ENCODE measurements around the gene TLCD2. TPM values are rescaled to one million over a fixed set of nuclear protein-coding genes. Genes with fewer than 3 reads are reported as not detected.

Gene TLCD2
- total and polyA plus RNA-seq, 2 of the 13 experiments (the other 11 are each of a cell fraction or from before 2014, with no cell fraction given) = 0.90 to 1.1 TPM

GRCh38 chr17:1724351-1724868 lies 14.2 kb upstream of the TLCD2 start, which contains the start of gene WDR81 (continued):
- TF ChIP-seq REST (IDR thresholded peaks at IDR 0.05; ENCODE audit: borderline replicate concordance in 1 of 2, low read depth in 1 of 2, low read length in 2 of 2) = peak in 1 of 2 experiments; percentile 34; a peak in 1 of 4 replicates
- 0 out of 2 replicates have a peak, but pooled peaks have one; percentile 40 for TF ChIP-seq ZNF580 (CRISPR knock-in tag; IDR thresholded peaks at IDR 0.05; ENCODE audit: borderline replicate concordance, low read depth)
- TF ChIP-seq, protein P1, sequence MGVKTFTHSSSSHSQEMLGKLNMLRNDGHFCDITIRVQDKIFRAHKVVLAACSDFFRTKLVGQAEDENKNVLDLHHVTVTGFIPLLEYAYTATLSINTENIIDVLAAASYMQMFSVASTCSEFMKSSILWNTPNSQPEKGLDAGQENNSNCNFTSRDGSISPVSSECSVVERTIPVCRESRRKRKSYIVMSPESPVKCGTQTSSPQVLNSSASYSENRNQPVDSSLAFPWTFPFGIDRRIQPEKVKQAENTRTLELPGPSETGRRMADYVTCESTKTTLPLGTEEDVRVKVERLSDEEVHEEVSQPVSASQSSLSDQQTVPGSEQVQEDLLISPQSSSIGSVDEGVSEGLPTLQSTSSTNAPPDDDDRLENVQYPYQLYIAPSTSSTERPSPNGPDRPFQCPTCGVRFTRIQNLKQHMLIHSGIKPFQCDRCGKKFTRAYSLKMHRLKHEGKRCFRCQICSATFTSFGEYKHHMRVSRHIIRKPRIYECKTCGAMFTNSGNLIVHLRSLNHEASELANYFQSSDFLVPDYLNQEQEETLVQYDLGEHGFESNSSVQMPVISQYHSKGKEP (CRISPR knock-in tag; IDR thresholded peaks at IDR 0.05) = 0 out of 2 replicates have a peak, but pooled peaks have one; percentile 18
- TF ChIP-seq RAD21 (CRISPR knock-in tag; IDR thresholded peaks at IDR 0.05) = peak; percentile 42; the same call in 1 of the 2 replicates
- peak; percentile 40; the same call in 1 of the 2 replicates for TF ChIP-seq NAIF1 (CRISPR knock-in tag; IDR thresholded peaks at IDR 0.05; ENCODE audit: borderline replicate concordance)
- TF ChIP-seq FOXO1 (CRISPR knock-in tag; IDR thresholded peaks at IDR 0.05) = peak; percentile 54; the same call in 1 of the 2 replicates
- TF ChIP-seq SOX6 (IDR thresholded peaks at IDR 0.05) = no peak
- peak; percentile 22; the same call in 1 of the 2 replicates for TF ChIP-seq SOX6 (CRISPR knock-in tag; IDR thresholded peaks at IDR 0.05)
- TF ChIP-seq TAF1 (CRISPR knock-in tag; IDR thresholded peaks at IDR 0.05) = peak; percentile 21; the same call in 1 of the 2 replicates
- TF ChIP-seq, protein P2, sequence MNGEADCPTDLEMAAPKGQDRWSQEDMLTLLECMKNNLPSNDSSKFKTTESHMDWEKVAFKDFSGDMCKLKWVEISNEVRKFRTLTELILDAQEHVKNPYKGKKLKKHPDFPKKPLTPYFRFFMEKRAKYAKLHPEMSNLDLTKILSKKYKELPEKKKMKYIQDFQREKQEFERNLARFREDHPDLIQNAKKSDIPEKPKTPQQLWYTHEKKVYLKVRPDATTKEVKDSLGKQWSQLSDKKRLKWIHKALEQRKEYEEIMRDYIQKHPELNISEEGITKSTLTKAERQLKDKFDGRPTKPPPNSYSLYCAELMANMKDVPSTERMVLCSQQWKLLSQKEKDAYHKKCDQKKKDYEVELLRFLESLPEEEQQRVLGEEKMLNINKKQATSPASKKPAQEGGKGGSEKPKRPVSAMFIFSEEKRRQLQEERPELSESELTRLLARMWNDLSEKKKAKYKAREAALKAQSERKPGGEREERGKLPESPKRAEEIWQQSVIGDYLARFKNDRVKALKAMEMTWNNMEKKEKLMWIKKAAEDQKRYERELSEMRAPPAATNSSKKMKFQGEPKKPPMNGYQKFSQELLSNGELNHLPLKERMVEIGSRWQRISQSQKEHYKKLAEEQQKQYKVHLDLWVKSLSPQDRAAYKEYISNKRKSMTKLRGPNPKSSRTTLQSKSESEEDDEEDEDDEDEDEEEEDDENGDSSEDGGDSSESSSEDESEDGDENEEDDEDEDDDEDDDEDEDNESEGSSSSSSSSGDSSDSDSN (CRISPR knock-in tag; IDR thresholded peaks at IDR 0.05) = 0 out of 2 replicates have a peak, but pooled peaks have one; percentile 48
- peak; percentile 18; the same call in 1 of the 2 replicates for TF ChIP-seq GATAD2A (CRISPR knock-in tag; IDR thresholded peaks at IDR 0.05)
- TF ChIP-seq EED (CRISPR knock-in tag; IDR thresholded peaks at IDR 0.05) = no peak
- TF ChIP-seq CEBPG (CRISPR knock-in tag; IDR thresholded peaks at IDR 0.05) = 0 out of 2 replicates have a peak, but pooled peaks have one; percentile 2
- TF ChIP-seq ZFX (CRISPR knock-in tag; IDR thresholded peaks at IDR 0.05; ENCODE audit: low read depth) = peak; percentile 54
- TF ChIP-seq LCORL (IDR thresholded peaks at IDR 0.05) = no peak
- peak; percentile 66; the same call in 1 of the 2 replicates for TF ChIP-seq LCORL (CRISPR knock-in tag; IDR thresholded peaks at IDR 0.05)
- TF ChIP-seq NFYB (CRISPR knock-in tag; IDR thresholded peaks at IDR 0.05) = no peak
- peak; percentile 17; the same call in 1 of the 2 replicates for TF ChIP-seq ZNF263 (CRISPR knock-in tag; IDR thresholded peaks at IDR 0.05)
- no peak for TF ChIP-seq GTF3A (CRISPR knock-in tag; conservative IDR thresholded peaks at IDR 0.05)
- no peak for TF ChIP-seq JUN (CRISPR knock-in tag; IDR thresholded peaks at IDR 0.05)
- TF ChIP-seq ZNF256 (CRISPR knock-in tag; conservative IDR thresholded peaks at IDR 0.05) = no peak
- TF ChIP-seq, protein P3, sequence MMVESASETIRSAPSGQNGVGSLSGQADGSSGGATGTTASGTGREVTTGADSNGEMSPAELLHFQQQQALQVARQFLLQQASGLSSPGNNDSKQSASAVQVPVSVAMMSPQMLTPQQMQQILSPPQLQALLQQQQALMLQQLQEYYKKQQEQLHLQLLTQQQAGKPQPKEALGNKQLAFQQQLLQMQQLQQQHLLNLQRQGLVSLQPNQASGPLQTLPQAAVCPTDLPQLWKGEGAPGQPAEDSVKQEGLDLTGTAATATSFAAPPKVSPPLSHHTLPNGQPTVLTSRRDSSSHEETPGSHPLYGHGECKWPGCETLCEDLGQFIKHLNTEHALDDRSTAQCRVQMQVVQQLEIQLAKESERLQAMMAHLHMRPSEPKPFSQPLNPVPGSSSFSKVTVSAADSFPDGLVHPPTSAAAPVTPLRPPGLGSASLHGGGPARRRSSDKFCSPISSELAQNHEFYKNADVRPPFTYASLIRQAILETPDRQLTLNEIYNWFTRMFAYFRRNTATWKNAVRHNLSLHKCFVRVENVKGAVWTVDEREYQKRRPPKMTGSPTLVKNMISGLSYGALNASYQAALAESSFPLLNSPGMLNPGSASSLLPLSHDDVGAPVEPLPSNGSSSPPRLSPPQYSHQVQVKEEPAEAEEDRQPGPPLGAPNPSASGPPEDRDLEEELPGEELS (CRISPR knock-in tag; IDR thresholded peaks at IDR 0.05) = peak; percentile 29; the same call in 1 of the 2 replicates

Measured in HepG2 (cell line).